HFF-Myc (cell line): ENCODE measurements around the gene VAT1L.

Experiments
- DNase-seq: peaks from one replicate; pipeline ENCODE4 v3.0.0-alpha.2; 2011; ENCODE audit warnings: low read depth; ENCODE audit errors: extremely low read depth
- H3K4me3 ChIP-seq: replicated peaks from 2 replicates; pipeline ENCODE4 v1.5.1; 2011; ENCODE audit warnings: low read depth, mild to moderate bottlenecking, control low read depth, low read length
- TF ChIP-seq, protein P1 (sequence below): IDR thresholded peaks from 2 replicates; pipeline ENCODE4 v1.5.1; 2012; ENCODE audit warnings: mild to moderate bottlenecking, low read depth, low read length, control low read depth; ENCODE audit errors: missing control alignments

The VAT1L gene

GRCh38 chr16:77787452-77787851 lies 912 bp upstream of the VAT1L start:
- no peak overlapping the region for H3K4me3 ChIP-seq
- DNase-seq: no peak
- TF ChIP-seq, protein P1, sequence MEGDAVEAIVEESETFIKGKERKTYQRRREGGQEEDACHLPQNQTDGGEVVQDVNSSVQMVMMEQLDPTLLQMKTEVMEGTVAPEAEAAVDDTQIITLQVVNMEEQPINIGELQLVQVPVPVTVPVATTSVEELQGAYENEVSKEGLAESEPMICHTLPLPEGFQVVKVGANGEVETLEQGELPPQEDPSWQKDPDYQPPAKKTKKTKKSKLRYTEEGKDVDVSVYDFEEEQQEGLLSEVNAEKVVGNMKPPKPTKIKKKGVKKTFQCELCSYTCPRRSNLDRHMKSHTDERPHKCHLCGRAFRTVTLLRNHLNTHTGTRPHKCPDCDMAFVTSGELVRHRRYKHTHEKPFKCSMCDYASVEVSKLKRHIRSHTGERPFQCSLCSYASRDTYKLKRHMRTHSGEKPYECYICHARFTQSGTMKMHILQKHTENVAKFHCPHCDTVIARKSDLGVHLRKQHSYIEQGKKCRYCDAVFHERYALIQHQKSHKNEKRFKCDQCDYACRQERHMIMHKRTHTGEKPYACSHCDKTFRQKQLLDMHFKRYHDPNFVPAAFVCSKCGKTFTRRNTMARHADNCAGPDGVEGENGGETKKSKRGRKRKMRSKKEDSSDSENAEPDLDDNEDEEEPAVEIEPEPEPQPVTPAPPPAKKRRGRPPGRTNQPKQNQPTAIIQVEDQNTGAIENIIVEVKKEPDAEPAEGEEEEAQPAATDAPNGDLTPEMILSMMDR: no peak

- peak overlapping the region; percentile 44 for H3K4me3 ChIP-seq
- DNase-seq: no peak
- TF ChIP-seq, protein P1: no peak
Measured at GRCh38 chr16:77789085-77790008, 983 bp downstream of the VAT1L start.

DNA sequence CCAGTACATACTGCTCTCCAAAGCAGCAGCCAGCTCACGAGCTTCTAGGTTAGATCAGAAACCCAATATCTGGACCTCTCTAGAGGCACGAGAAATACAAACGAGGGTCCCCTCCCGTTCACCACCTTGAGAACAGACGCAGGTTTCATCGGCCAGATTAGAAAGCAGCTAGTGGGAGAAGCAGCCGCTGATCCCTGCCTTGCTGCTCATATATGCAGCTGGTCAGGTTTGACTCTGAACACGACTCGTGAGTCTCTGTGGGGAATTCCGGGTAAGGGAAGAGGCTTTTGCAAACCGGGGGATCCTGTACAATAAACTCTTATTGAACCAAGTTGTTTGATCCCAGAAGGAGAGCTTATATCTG lies 1.6 kb downstream of the VAT1L start:
- TF ChIP-seq, protein P1: no peak
- no peak for DNase-seq
- H3K4me3 ChIP-seq: no peak overlapping the region

- H3K4me3 ChIP-seq: no peak overlapping the region
- DNase-seq: no peak
Measured at GRCh38 chr16:77790912-77791311, 2.5 kb downstream of the VAT1L start.

GRCh38 chr16:77793417-77793816 lies 5.1 kb downstream of the VAT1L start:
- no peak for DNase-seq
- TF ChIP-seq, protein P1: no peak
- no peak overlapping the region for H3K4me3 ChIP-seq

More at GRCh38 chr16:77790912-77791311, 2.5 kb downstream of the VAT1L start:
- TF ChIP-seq, protein P1: no peak

DNA sequence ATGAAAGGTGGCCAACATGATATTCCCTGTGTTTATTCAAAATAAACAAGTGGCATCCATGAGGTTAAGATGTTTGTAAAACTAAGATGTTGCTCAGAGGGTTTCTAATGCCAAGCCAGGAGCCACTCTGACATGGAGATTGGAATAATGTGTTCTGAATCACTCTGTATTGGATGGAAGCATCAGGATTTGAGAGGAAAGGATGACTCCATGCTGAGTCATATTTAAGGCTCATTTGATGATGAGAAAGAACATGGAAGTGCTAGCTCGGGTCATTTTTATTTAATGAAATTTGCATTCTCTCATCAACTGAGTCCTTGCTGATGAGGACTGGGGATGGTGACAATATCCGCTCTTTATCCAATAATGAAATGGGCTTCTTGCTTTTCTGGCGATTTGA lies 6.2 kb downstream of the VAT1L start:
- no peak for DNase-seq
- TF ChIP-seq, protein P1: no peak
- H3K4me3 ChIP-seq: no peak overlapping the region

DNA sequence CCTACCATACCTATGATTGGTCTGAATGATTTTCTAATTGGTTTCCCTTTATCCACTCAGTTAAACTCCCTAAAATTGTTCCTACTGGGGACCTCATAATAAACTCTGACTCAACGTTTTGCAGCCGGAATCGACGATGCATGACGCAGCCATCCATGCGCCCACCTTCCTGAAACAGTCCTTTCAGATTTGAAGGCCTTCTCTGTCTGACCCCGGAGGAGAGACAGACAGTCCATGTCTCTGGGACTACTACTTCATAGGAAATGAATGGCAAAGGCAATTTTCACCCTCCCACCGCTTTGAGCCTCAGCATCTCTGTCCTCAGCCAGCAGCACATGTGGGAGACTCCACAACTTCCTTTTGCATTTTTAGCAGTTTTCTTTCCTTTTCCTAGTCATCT lies 13.5 kb downstream of the VAT1L start:
- DNase-seq: no peak
- H3K4me3 ChIP-seq: no peak overlapping the region
- TF ChIP-seq, protein P1: no peak
